GM12875 (cell line): ENCODE measurements around the gene MAPKAP1.

Experiments used
- H3K4me3 ChIP-seq: one replicate; pipeline ENCODE4 v1.5.1; 2011; ENCODE audit warnings: low read depth, low read length, control low read depth
- CTCF ChIP-seq: IDR thresholded peaks from 2 replicates; pipeline ENCODE4 v1.5.1; 2011; ENCODE audit warnings: low read depth, mild to moderate bottlenecking, control low read depth, inconsistent platforms, low read length, moderate library complexity, borderline replicate concordance; ENCODE audit not compliant: insufficient read depth

The MAPKAP1 gene

GRCh38 chr9:125548141-125548540 lies 158.9 kb downstream of the MAPKAP1 start:
- no peak overlapping the region for H3K4me3 ChIP-seq
- TF ChIP-seq CTCF: no peak

GRCh38 chr9:125547368-125547767 lies 159.6 kb downstream of the MAPKAP1 start:
- no peak overlapping the region for H3K4me3 ChIP-seq
- no peak for TF ChIP-seq CTCF

- H3K4me3 ChIP-seq: no peak overlapping the region
These were observed 161.2 kb downstream of the MAPKAP1 start for GRCh38 chr9:125545845-125546244.

GRCh38 chr9:125544988-125545651 lies 161.9 kb downstream of the MAPKAP1 start:
- no peak overlapping the region for H3K4me3 ChIP-seq
- no peak for TF ChIP-seq CTCF

More at GRCh38 chr9:125545845-125546244, 161.2 kb downstream of the MAPKAP1 start:
- TF ChIP-seq CTCF: no peak

- no peak for TF ChIP-seq CTCF
- no peak overlapping the region for H3K4me3 ChIP-seq
These were observed 162.5 kb downstream of the MAPKAP1 start for GRCh38 chr9:125544484-125544883.

- H3K4me3 ChIP-seq: no peak overlapping the region
- no peak for TF ChIP-seq CTCF
These were observed 165.2 kb downstream of the MAPKAP1 start for GRCh38 chr9:125541840-125542243.

GRCh38 chr9:125540497-125540896 lies 166.5 kb downstream of the MAPKAP1 start:
- no peak for TF ChIP-seq CTCF
- H3K4me3 ChIP-seq: no peak overlapping the region
